Middle frontal gyrus (tissue), 1 donor: ENCODE data around the gene NOXA1.

ENCODE experiments used
- DNase-seq: peaks from one replicate; pipeline ENCODE4 v3.0.0-alpha.2; 2015; ENCODE audit warnings: low spot score; ENCODE audit errors: extremely low spot score

NOXA1 gene

GRCh38 chr9:137452761-137453642, 29.8 kb downstream of the NOXA1 start:
- DNase-seq, result no peak

DNA sequence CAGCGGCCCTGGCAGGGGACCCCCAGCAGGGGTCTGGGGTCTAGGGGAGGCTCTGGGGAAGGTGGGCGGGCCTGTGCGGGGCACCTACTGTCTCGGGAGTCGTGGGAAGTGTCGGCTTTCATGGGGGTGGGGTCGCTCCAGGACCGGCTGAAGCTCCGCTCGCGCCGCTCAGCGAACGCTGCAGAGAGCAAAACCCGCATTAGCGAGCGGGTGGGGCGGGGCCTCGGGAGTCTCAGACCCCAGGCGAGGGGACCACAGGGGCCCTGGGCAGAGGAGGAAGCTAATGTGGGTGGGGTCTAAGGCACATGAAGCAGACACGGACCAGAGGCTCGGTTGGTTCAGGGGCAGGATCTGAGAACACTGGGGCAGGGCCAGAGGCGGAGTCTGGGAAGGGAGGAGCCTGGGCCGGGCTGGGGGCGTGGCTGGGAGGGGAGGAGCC, 30.5 kb downstream of the NOXA1 start:
- no peak for DNase-seq

DNA sequence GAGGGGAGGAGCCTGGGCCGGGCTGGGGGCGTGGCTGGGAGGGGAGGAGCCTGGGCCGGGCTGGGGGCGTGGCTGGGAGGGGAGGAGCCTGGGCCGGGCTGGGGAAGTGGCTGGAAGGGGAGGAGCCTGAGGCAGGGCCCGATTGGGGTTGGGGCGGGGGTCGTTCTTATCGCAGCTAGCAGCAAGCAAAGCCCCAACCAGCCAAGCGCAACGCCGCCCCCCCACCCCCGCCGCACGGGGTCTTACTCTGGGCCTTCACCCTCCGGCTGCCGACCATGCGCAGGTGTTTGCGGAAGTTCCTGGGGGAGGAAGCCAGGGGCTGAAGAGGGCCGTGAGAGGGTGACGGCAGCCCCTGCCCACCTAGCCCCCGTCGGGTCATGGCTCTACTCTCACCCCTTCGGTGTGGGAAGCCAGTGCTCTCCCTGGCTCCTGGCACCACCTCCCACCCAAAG, 31.0 kb downstream of the NOXA1 start:
- DNase-seq, result no peak

DNA sequence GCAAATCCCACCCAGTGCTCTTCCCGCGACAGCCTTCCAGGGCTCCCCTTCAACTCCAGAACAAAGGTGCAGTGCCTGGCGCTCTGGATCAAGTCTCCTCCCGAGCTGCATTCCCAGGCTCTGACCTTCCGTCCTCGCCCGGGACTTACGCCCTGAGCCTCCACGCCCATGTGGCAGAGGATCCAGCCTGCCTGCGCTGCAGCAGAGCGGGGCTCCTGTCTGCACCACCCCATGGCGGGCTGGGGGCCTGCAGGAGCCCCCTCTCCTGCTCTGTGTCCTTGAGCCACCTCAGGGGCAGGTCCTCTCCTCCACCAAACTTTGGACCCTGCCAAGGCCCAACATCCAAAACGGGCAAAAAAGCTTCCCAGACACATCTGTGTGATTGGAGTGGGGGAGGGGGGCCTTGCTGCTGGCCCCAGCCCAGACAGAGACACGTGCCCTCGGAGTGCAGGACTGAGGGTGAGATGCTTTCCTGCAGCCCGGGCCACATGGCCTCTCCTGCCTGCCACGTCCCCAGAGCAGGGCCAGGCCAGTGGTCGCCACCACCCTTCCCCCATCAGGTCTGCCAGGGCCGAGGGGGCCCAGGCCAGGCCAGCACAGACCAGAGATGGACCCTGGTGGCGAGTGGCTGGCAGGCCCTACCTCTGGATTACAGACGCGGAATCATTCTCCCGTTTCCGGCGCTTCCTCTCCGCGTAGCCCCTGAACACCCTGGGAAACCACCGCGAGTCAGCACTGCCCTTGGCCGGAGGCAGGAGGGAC, 31.6 kb downstream of the NOXA1 start:
- no peak for DNase-seq

- no peak for DNase-seq
Measured at GRCh38 chr9:137455359-137455991, 32.3 kb downstream of the NOXA1 start.

- DNase-seq, result no peak
Measured at GRCh38 chr9:137456061-137456863, 33.1 kb downstream of the NOXA1 start.

- DNase-seq, result no peak
Measured at GRCh38 chr9:137456864-137457405, 33.7 kb downstream of the NOXA1 start.

DNA sequence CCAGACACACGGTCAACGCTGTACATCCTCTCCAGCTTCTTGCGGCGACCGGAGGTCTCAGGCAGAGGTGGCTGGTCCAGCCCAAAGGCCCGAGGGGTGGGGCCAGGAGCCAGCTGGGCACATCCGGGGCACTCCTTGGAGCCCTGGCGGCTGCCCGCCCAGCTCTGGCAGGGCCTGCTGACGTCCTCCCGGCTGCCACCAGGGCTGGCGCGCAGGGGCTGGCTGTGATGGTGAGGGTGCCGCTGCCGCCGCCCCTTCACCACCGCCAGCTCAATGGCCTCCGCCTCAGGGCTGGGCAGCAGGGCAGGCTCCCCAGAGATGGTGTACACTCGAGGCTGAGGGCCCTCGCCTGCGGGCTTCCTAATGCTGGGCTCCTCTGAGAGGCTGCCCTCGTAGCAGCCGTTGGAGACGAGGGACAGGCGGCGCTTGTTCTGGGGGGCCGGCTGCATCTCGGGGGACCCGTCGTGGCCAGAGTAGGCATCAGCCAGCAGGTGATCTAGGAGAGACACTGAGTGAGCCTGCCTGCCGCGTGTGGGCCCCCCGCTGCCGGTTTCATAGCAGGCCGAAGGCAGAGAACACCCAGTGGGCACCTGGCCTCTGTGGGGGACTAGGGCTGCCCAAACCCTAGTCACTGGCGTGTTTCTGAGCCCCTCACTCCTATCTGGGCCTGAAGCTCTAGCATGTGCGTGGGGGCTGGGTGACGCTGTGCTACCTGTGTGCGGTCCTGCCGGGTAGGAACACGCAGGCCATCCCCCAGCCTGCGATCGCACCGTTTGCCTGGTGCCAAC, 34.4 kb downstream of the NOXA1 start:
- no peak for DNase-seq

DNA sequence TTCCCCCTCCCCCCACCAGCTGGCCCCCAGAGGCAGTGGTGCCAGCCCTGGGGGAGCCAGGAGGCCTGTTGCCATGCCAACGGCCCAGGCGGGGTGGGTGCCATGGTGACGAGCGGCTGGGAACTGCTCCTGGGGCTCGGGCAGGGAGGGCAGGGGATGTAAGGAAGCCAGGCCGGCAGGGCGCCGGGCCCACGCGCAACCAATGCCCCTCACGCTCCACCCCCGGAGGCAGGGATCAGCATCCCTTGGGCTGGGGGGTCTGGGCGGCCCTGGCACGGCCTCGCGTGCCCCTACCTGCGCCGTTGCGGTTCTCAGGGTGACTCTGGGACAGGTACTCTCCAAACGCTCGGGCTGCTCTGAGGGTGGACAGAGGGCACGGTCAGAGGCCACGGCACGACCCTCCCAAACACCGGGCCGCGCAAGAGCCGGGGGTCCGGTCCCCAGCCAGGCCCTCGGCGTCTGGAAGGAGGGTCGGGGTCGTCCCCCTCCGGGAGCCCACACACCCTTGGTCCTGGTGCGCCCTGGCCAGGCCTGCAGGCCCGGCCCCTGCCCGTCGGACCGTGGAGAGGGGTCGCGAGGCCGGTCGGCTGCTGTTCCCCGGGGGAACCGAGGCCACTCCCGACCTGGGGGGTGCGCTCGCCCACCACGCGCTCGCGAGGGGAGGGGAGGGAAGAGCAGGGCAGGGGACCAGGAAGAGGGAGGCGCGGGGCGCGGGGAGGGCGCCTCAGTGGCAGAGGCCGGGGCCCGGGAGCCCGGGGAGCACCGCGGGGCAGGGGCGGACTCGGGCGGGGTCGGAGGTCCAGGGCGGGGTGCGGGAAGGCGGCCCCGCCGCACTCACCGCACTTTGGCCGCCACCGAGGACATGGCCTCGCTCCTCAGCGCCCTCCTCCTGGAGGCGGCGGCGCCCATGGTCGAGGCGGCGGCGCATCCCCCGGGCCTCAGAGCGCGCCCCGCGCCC, 35.3 kb downstream of the NOXA1 start:
- no peak for DNase-seq

DNA sequence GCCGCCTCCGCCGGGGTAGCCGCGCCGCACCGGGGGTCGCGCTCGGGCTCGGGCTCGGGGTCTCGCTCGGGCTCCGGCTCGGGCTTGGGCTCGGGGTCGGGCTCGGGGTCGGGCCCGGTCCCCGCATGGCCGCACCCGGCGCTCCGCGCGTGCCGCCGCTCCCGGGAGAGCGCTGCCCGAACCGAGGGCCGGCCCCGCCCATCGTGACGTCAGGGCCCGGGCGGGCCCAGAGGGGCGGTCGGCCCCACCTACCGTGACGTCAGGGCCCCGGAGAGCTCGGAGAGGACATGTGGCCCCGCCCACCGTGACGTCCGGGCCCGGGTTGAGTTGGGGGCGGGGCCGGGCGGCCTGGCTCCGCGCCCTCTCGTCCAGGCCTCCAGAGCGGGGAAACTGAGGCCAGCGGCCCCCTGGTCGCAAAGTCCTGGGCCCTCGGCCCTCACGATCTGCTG, 36.0 kb downstream of the NOXA1 start, which contains the start of gene NSMF:
Gene NSMF, minus strand, starts transcription at position 183 of the 449 bp plus-strand sequence. CDS start 232 bp downstream, outside the sequence.
- peak; percentile 94 for DNase-seq

GRCh38 chr9:137459601-137460362, 36.6 kb downstream of the NOXA1 start:
- DNase-seq, result no peak

DNA sequence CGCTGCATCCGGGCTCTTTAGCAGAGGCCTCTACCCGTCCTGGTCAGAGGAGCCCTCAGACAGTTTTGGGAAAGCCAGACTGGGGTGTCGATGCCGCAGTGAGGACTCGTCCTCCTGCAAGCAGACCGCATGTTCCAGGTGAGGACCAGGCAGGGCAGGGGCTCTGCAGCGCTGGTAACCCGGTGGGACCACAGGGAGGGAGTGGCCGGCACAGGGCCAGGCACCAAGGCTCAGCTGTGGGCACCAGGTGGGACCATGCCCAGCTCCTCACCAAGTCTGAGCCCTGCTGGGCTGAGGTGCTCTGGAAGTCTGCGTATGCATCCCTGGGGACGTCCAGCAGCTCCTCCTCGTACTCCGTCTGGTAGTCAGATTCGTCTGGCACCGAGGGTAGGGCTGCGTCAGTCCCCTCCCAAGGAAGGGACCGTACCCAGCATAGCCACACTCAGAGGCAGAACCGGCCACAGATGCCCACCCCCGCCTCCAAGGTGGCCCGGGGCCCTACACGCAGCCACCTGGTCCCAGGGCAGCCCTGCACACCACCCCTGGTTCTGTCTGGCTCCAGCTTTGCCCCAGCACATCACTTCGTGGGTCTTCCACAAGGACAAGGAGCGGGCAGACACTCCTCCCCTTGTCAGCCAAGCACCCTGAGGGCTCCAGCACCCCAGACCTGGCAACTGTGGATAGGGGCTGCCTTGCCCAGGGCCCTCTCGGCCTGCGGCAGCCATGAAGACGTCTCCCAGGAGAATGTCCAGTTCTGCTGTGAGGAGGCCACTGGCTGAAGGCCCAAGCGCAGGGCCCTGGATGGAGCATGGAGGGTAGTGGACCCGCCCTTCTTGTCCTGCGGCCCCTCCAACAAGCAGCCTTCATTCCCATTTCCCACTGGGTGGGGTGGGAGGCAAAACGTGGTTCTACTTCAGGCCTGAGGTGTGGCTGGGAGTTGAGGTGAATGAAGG, 37.4 kb downstream of the NOXA1 start:
- DNase-seq, result no peak

DNA sequence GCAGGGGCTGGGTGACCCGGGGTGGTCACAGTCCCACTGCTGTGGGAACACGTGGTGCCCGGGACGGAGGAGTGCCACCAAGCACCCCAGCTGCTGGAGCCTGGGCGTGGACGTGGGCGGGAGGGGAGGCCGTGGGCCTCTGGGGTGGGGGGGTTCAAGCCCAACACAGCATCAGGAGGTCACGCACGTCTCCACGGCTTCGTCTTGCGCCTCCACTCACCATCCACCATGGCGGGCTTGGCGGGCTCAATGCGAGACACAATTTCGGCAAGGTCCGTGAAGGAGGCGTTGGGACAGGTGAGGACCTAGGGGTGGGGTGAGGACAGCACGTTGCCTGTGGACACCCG, 38.1 kb downstream of the NOXA1 start:
- DNase-seq, result no peak

- DNase-seq, result no peak
Measured at GRCh38 chr9:137461663-137462395, 38.6 kb downstream of the NOXA1 start.

DNA sequence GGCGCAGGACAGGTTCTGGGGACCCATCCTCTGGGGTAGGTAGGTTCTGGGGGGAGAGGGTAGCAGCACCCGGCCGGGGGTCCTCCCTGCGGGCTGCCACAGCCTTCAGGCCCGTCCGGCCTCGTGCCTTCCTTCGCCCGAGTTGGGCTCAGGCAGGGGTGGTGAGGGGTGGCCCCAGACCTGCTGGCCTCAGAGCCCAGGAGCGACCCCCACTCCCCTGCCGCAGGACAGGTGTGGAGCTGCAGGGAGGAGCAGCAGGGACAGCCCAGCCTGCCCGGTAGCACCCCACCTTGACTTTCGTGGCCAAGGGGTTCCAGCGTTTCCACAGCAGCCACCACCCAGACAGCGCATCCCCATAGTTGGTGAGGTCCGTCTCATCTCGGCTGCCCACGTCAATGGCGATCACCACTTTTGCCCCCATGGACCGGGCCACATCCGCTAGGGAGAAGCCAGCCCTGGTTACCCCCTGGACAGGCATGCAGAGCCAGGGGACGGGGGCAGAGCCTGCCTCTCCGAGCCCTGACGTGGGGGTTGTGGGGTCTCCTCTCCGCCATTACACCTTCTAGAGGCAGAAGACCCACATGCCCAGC, 39.3 kb downstream of the NOXA1 start:
- DNase-seq, result no peak
